HG02840 (cell line): Measurements from ENCODE around the gene FNDC1.

Source experiments
- ATAC-seq: cut with Tn5 transposase; IDR thresholded peaks from one replicate; pipeline ENCODE4 v1.9.1; 2021; ENCODE audit warnings: mild to moderate bottlenecking, moderate library complexity, moderate number of reproducible peaks; ENCODE audit not compliant: unreplicated experiment, low FRiP score

The FNDC1 gene

GRCh38 chr6:159303159-159303558, 134.0 kb downstream of the FNDC1 start:
- no peak for ATAC-seq

DNA sequence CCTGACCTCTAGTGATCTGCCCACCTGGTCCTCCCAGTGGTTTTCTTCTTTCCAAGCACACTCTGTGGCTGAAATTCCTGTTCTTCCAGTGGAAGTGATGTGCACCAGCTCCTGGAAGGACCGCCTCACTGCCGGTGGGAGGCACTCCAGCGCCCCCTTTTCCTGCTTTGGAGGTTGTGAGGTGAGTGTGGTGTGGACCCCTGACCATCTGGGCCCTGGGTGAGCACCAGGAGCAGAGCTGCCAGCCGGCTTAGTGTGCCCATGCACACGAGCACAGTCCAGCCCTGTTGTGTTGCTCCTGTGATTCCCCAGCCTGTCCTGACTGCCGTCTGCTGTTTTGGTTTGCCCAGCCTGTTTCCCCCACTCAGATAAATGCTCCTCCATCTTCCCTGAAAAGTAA, 134.6 kb downstream of the FNDC1 start:
- no peak for ATAC-seq

DNA sequence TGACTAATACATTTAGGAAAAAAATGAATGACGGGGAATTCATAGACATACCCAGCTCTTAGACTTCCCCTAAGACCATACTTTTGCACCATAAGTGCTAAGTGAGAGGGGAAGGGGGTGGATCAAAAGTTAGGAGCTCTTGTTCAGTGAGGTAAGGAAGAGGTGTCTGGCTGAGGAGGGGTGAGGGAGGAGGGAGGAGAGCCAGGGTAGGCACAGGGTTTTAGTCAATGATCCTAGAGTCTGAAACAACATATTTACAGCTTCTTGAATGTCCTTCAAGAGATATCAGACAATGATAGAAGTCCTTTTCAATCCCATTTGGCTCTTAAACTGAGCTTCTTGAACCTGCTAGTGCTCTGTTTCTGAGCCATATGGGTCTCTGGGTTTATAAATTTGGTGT, 135.4 kb downstream of the FNDC1 start:
- no peak for ATAC-seq

- no peak for ATAC-seq
Measured at GRCh38 chr6:159305159-159305558, 136.0 kb downstream of the FNDC1 start.

DNA sequence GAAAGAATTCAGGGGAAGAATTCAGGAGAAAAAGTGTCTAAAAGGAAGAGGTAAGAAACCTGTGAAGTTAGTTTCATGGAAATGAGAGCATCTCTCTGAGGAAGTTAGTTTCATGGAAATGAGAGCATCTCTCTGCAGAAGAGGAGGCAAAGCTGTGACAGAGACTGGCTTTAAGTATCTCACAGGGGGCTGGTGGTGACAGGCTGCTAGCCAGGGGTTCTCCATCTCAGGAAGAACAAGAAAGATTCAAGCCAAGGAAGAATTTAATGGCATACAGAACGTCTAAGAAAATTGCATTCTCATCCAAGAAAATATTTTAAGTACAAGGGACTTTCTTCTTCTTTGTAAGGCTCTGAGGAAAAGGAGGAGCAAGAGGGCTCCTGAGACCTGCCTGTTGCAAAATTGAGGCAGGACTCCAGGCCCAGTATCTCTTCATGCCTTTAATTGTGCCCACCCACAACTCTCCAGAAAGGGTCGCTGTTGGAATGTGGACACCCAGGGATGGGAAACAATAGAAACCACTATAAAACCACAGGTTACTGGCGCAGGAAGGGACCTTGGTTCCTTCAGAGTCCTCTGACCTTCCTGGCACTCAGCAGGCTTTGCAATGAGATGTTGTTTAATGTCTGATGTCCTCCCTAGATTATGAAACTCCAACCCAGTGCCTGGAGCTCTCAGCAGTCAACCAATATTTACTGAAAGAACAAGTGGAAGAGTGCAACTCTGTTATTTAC, 136.8 kb downstream of the FNDC1 start:
- ATAC-seq: no peak

DNA sequence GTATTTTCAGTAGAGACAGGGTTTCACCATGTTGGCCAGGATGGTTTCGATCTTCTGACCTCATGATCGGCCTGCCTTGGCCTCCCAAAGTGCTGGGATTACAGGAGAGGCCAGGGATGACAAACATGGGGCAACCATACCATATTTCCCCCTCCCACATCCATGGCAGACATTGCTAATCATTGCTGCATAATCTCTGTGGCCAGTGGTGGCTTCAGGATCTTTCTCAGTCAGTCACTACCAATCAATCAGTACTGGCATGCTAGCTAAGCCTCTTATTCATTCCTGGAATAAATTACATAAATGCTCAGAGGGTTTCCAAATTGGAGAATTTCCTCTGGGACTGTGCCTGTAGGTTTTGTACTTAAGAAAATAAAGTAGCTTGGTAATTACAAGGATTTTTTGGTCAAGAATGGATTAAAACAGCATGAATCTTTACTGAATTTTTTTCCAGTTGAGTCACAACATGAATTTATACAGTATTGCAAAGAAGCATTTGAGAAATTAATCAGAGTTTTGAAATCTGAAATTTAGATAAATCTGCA, 138.1 kb downstream of the FNDC1 start:
- ATAC-seq: no peak

- ATAC-seq: no peak
Measured at GRCh38 chr6:159308198-159308597, 139.0 kb downstream of the FNDC1 start.

DNA sequence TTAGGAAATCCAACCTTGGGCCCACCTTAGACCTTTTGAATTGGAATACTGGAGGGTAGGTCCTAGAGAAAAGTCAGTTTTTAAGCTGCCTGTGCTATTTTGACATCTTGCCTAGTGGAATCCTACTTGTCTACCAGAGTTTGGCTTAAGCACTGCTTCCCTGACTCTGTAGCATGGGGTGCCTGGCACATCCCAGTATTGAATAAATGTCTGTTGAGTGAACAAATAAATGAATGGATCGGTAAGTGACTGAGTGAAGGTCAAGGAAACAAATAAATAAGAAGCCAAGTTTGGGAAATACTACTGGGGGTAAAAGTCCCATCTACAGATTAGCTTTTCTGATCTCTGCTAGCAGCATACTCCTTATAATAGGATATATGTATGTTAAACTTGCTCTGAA, 140.5 kb downstream of the FNDC1 start:
- no peak for ATAC-seq

DNA sequence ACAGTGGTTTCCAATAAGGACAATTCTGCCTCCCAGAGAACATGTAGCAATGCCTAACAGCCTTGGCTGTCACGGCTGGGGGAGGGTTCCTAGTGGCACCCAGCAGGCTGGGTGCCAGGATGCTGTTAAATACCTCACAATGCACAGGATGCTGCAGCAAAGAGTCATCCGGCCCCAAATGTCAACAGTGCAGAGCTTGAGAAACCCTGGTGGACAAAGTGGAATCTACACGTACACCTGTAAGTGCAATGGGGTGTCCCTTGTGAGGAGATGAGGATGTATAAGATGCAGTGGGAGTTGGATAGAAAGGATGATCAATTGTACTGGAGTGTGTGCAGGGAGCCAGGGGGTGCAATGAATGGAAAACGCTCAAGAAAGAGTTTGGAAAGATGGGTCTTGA, 142.4 kb downstream of the FNDC1 start:
- ATAC-seq: no peak

DNA sequence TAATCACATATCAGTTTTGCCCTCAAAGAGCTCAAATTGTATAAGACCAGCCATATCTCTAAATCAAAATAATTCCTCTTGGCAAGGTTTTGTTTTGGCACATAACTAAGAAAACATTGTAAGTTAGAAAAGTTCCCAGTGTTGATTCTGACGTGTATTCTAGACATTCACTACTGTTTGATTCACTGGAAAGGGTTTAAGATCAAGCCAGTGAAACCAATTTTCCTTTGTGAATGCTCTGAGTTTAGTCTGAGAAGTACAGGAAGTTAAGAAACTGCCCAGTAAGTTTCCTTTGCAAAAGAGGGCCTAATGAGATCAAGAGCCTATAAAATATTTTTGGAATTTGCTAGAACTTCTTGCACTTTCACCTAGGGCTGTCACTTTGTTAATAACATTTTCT, 143.0 kb downstream of the FNDC1 start:
- ATAC-seq: no peak

DNA sequence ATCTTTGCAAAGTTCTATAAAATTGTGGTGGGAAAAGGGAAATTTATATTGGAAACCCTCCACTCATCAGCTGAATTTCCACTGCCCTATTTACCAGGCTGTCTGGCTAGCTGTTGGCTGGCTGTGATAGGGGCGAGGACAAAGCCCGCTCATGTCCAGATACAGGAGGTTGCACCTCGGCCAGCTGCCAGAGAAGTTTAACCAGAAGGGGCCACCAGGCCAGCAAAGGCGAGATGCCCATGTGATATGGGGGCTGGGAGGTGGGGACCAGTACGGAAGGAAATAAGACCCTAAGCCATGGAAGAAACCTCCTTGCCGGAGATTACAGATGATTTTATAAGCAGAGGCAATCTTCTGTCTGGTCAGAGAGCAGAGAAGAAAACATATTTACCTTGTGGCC, 143.8 kb downstream of the FNDC1 start:
- ATAC-seq: no peak

- no peak for ATAC-seq
Measured at GRCh38 chr6:159315562-159315961, 146.4 kb downstream of the FNDC1 start.

- no peak for ATAC-seq
Measured at GRCh38 chr6:159317430-159317829, 148.2 kb downstream of the FNDC1 start.

- ATAC-seq: no peak
Measured at GRCh38 chr6:159321267-159321666, 152.1 kb downstream of the FNDC1 start.
